Immature natural killer cell (primary cell): Measurements from ENCODE around the gene PHACTR2. TPM values are rescaled to one million over a fixed set of nuclear protein-coding genes. Genes with fewer than 3 reads are reported as not detected.
"Not testable (repeated sequence)": the region's sequence is repeated elsewhere in the genome, so short reads cannot be mapped to it uniquely, and the experiment has no call there.

Source experiments
- DNase-seq, 3 donors: peaks; one replicate each; pipeline ENCODE4 v3.0.0; 2022; ENCODE audit warnings: mixed read lengths in 1 of 3
- H3K27ac Mint-ChIP-seq, 6 donors: one replicate each; pipeline ENCODE4 v1.8.0; 2020; ENCODE audit warnings: mixed read lengths in 6 of 6, mild to moderate bottlenecking in 5 of 6, inconsistent platforms in 4 of 6, moderate library complexity in 3 of 6
- H3K27me3 Mint-ChIP-seq, 3 donors: one replicate each; pipeline ENCODE4 v1.8.0; 2020 to 2021; ENCODE audit warnings: low read depth in 3 of 3, mild to moderate bottlenecking in 3 of 3, mixed read lengths in 3 of 3, moderate library complexity in 3 of 3, inconsistent platforms in 1 of 3
- H3K36me3 Mint-ChIP-seq, 3 donors: one replicate each; pipeline ENCODE4 v1.8.0; 2020; ENCODE audit warnings: mixed read lengths in 3 of 3, inconsistent platforms in 2 of 3, mild to moderate bottlenecking in 2 of 3
- H3K4me1 Mint-ChIP-seq, 2 donors: one replicate each; pipeline ENCODE4 v1.8.0; 2020; ENCODE audit warnings: inconsistent platforms in 2 of 2, mild to moderate bottlenecking in 2 of 2, mixed read lengths in 2 of 2, moderate library complexity in 1 of 2
- H3K4me3 Mint-ChIP-seq, 5 donors: one replicate each; pipeline ENCODE4 v1.8.0; 2020; ENCODE audit warnings: mild to moderate bottlenecking in 5 of 5, mixed read lengths in 5 of 5, inconsistent platforms in 3 of 5, moderate library complexity in 3 of 5
- H3K9me3 Mint-ChIP-seq, 6 donors: one replicate each; pipeline ENCODE4 v1.8.0; 2020; ENCODE audit warnings: mild to moderate bottlenecking in 6 of 6, mixed read lengths in 6 of 6, inconsistent platforms in 4 of 6, moderate library complexity in 3 of 6
- polyA plus RNA-seq, 3 donors: library from polyadenylated mRNA; unstranded; fragments of 300-500 nt; fragmentation: Illumina TruSeq; gene quantifications; one replicate each; pipeline ENCODE4 v1.2.3, GENCODE V29; 2021

Gene PHACTR2
- polyA plus RNA-seq, 3 donors from 2014 or later, result 3.5 to 16.5 (median 9.4) TPM

- peaks cover 4 to 11% (median 6%) of the 10 kb centered on the region in 3 donors for H3K36me3 Mint-ChIP-seq
- peaks cover 0 to 11% (median 0%) of the 10 kb centered on the region in 6 donors for H3K9me3 Mint-ChIP-seq
- H3K4me3 Mint-ChIP-seq, result no peak overlapping the region
- DNase-seq, result no peak
- H3K27me3 Mint-ChIP-seq, result peaks cover 0 to 2% (median 0%) of the 10 kb centered on the region in 3 donors
- H3K27ac Mint-ChIP-seq, result no peak overlapping the region
- no peaks in the 10 kb centered on the region for H3K4me1 Mint-ChIP-seq
Measured at GRCh38 chr6:143656026-143656425, 21.7 kb upstream of the PHACTR2 start.

- no peak overlapping the region for H3K4me3 Mint-ChIP-seq
- peaks cover 0 to 11% (median 0%) of the 10 kb centered on the region in 6 donors for H3K9me3 Mint-ChIP-seq
- H3K4me1 Mint-ChIP-seq, result no peaks in the 10 kb centered on the region
- no peak overlapping the region for H3K27ac Mint-ChIP-seq
- DNase-seq, result no peak
- peaks cover 0 to 2% (median 0%) of the 10 kb centered on the region in 3 donors for H3K27me3 Mint-ChIP-seq
- peaks cover 4 to 12% (median 6%) of the 10 kb centered on the region in 3 donors for H3K36me3 Mint-ChIP-seq
Measured at GRCh38 chr6:143657809-143658208, 20.0 kb upstream of the PHACTR2 start.

- DNase-seq, H3K27ac Mint-ChIP-seq, H3K4me1 Mint-ChIP-seq, H3K27me3 Mint-ChIP-seq, H3K4me3 Mint-ChIP-seq: not testable (repeated sequence)
- peaks cover 5 to 19% (median 13%) of the 10 kb centered on the region in 3 donors for H3K36me3 Mint-ChIP-seq
- peaks cover 0 to 14% (median under 1%) of the 10 kb centered on the region in 6 donors for H3K9me3 Mint-ChIP-seq
Measured at GRCh38 chr6:143660170-143660569, 17.6 kb upstream of the PHACTR2 start.

GRCh38 chr6:143664171-143664570 lies 13.6 kb upstream of the PHACTR2 start:
- Mint-ChIP-seq H3K9me3 (peaks cover 9 to 41% (median 14%) of the 10 kb centered on the region in 6 donors), H3K4me3 (no peak overlapping the region), H3K36me3 (peaks cover 15 to 31% (median 27%) of the 10 kb centered on the region in 3 donors)

GRCh38 chr6:143666007-143666406 lies 11.8 kb upstream of the PHACTR2 start:
- not testable (repeated sequence) for H3K27ac Mint-ChIP-seq, DNase-seq, H3K27me3 Mint-ChIP-seq, H3K4me3 Mint-ChIP-seq
- H3K36me3 Mint-ChIP-seq, result peaks cover 11 to 28% (median 19%) of the 10 kb centered on the region in 3 donors
- H3K4me1 Mint-ChIP-seq, result peaks cover 0 to 16% of the 10 kb centered on the region in 2 donors
- H3K9me3 Mint-ChIP-seq, result peaks cover 9 to 30% (median 17%) of the 10 kb centered on the region in 6 donors

More at GRCh38 chr6:143664171-143664570, 13.6 kb upstream of the PHACTR2 start:
- Mint-ChIP-seq H3K27ac (no peak overlapping the region), H3K4me1 (peaks cover 0 to 9% of the 10 kb centered on the region in 2 donors), H3K27me3 (peaks cover 0 to 1% (median 0%) of the 10 kb centered on the region in 3 donors)
- no peak for DNase-seq

GRCh38 chr6:143669483-143669882 lies 8.3 kb upstream of the PHACTR2 start:
- peaks cover 0 to 18% of the 10 kb centered on the region in 2 donors for H3K4me1 Mint-ChIP-seq
- not testable (repeated sequence) for H3K4me3 Mint-ChIP-seq, H3K27me3 Mint-ChIP-seq, DNase-seq
- H3K9me3 Mint-ChIP-seq, result peaks cover 9 to 30% (median 17%) of the 10 kb centered on the region in 6 donors
- peak overlapping the region in 1 of 6 donors; percentile 60 for H3K27ac Mint-ChIP-seq
- peaks cover 11 to 24% (median 16%) of the 10 kb centered on the region in 3 donors for H3K36me3 Mint-ChIP-seq

- Mint-ChIP-seq H3K9me3 (peaks cover 2 to 8% (median 3%) of the 10 kb centered on the region in 6 donors), H3K27me3 (peaks cover 0 to 10% (median 7%) of the 10 kb centered on the region in 3 donors), H3K4me1 (peaks cover 7 to 28% of the 10 kb centered on the region in 2 donors), H3K4me3 (no peak overlapping the region), H3K36me3 (peaks cover 0 to 6% (median 4%) of the 10 kb centered on the region in 3 donors), H3K27ac (no peak overlapping the region)
- no peak for DNase-seq
Measured at GRCh38 chr6:143673669-143674068, 4.1 kb upstream of the PHACTR2 start.

GRCh38 chr6:143674483-143675381 lies 3.0 kb upstream of the PHACTR2 start:
- no peak overlapping the region for H3K27ac Mint-ChIP-seq
- peaks cover 0 to 4% (median 0%) of the 10 kb centered on the region in 3 donors for H3K36me3 Mint-ChIP-seq

GRCh38 chr6:143675382-143675900 lies 2.3 kb upstream of the PHACTR2 start:
- Mint-ChIP-seq H3K36me3 (peaks cover 0 to 4% (median 0%) of the 10 kb centered on the region in 3 donors), H3K27ac (no peak overlapping the region), H3K27me3 (peaks cover 0 to 17% (median 11%) of the 10 kb centered on the region in 3 donors), H3K9me3 (no peaks in the 10 kb centered on the region), H3K4me1 (peaks cover 14 to 25% of the 10 kb centered on the region in 2 donors), H3K4me3 (no peak overlapping the region)
- DNase-seq, result no peak

More at GRCh38 chr6:143674483-143675381, 3.0 kb upstream of the PHACTR2 start:
- Mint-ChIP-seq H3K4me1 (peaks cover 14 to 27% of the 10 kb centered on the region in 2 donors), H3K4me3 (no peak overlapping the region), H3K9me3 (no peaks in the 10 kb centered on the region), H3K27me3 (peaks cover 0 to 16% (median 11%) of the 10 kb centered on the region in 3 donors)
- DNase-seq, result no peak

GRCh38 chr6:143675946-143676345 lies 1.8 kb upstream of the PHACTR2 start:
- Mint-ChIP-seq H3K4me3 (no peak overlapping the region), H3K9me3 (no peaks in the 10 kb centered on the region), H3K27me3 (peaks cover 0 to 17% (median 11%) of the 10 kb centered on the region in 3 donors), H3K36me3 (peaks cover 0 to 4% (median 0%) of the 10 kb centered on the region in 3 donors), H3K4me1 (peaks cover 14 to 25% of the 10 kb centered on the region in 2 donors), H3K27ac (no peak overlapping the region)
- no peak for DNase-seq

GRCh38 chr6:143676437-143677045 lies 1.2 kb upstream of the PHACTR2 start:
- peaks cover 14 to 31% of the 10 kb centered on the region in 2 donors for H3K4me1 Mint-ChIP-seq
- H3K36me3 Mint-ChIP-seq, result peaks cover 0 to 4% (median 3%) of the 10 kb centered on the region in 3 donors
- peaks cover 0 to 20% (median 11%) of the 10 kb centered on the region in 3 donors for H3K27me3 Mint-ChIP-seq
- DNase-seq, result no peak
- H3K27ac Mint-ChIP-seq, result no peak overlapping the region
- no peaks in the 10 kb centered on the region for H3K9me3 Mint-ChIP-seq
- peak overlapping the region in 3 of 5 donors; percentile 20 to 46 (median 46) for H3K4me3 Mint-ChIP-seq

GRCh38 chr6:143677577-143677890 lies 231 bp upstream of the PHACTR2 start:
- peak overlapping the region; percentile 50 to 76 (median 66) for H3K4me3 Mint-ChIP-seq
- H3K4me1 Mint-ChIP-seq, result peaks cover 14 to 37% of the 10 kb centered on the region in 2 donors
- H3K27me3 Mint-ChIP-seq, result peaks cover 0 to 20% (median 11%) of the 10 kb centered on the region in 3 donors
- no peak overlapping the region for H3K27ac Mint-ChIP-seq
- H3K9me3 Mint-ChIP-seq, result peaks cover 0 to 9% (median 6%) of the 10 kb centered on the region in 6 donors
- H3K36me3 Mint-ChIP-seq, result peaks cover 4 to 7% (median 4%) of the 10 kb centered on the region in 3 donors
- DNase-seq, result no peak

- Mint-ChIP-seq H3K27me3 (peaks cover 0 to 20% (median 11%) of the 10 kb centered on the region in 3 donors), H3K36me3 (peaks cover 4 to 7% (median 7%) of the 10 kb centered on the region in 3 donors), H3K4me3 (peak overlapping the region; percentile 75 to 88 (median 80)), H3K27ac (no peak overlapping the region), H3K4me1 (peaks cover 14 to 39% of the 10 kb centered on the region in 2 donors), H3K9me3 (peaks cover 0 to 14% (median 6%) of the 10 kb centered on the region in 6 donors)
- DNase-seq, result no peak
Measured at GRCh38 chr6:143679041-143679440, 1.3 kb downstream of the PHACTR2 start.
